Neural progenitor cell (in vitro differentiated cells): ENCODE measurements around the gene HELB. TPM values are rescaled to one million over a fixed set of nuclear protein-coding genes. Genes with fewer than 3 reads are reported as not detected.

Experiments used
- DNase-seq: peaks from one replicate; pipeline ENCODE4 v3.0.0-alpha.2; 2016; ENCODE audit warnings: low spot score
- H2AFZ ChIP-seq: fragments of 200-600 bp; sonication (generic); replicated peaks from 2 replicates; pipeline ENCODE4 v1.6.1; 2016; ENCODE audit warnings: antibody characterized with exemption
- H3F3A ChIP-seq: fragments of 200-600 bp; sonication (generic); 2 replicates; pipeline ENCODE4 v1.6.1; 2016; ENCODE audit warnings: antibody characterized with exemption, low read depth
- H3K27ac ChIP-seq: fragments of 200-600 bp; sonication (generic); 2 replicates; pipeline ENCODE4 v1.5.1; 2016; ENCODE audit warnings: mild to moderate bottlenecking
- H3K27me3 ChIP-seq: fragments of 200-600 bp; sonication (generic); 2 replicates; pipeline ENCODE4 v1.6.1; 2016; ENCODE audit warnings: mild to moderate bottlenecking, moderate library complexity
- H3K36me3 ChIP-seq: fragments of 200-600 bp; sonication (generic); 2 replicates; pipeline ENCODE4 v1.5.1; 2016
- H3K4me1 ChIP-seq: fragments of 200-600 bp; sonication (generic); 2 replicates; pipeline ENCODE4 v1.6.1; 2016; ENCODE audit warnings: mixed run types
- H3K4me2 ChIP-seq: fragments of 200-600 bp; sonication (generic); 2 replicates; pipeline ENCODE4 v1.6.1; 2016
- H3K4me3 ChIP-seq: fragments of 200-600 bp; sonication (generic); 2 replicates; pipeline ENCODE4 v1.5.1; 2016
- H3K79me2 ChIP-seq: fragments of 200-600 bp; sonication (generic); 2 replicates; pipeline ENCODE4 v1.6.1; 2016; ENCODE audit warnings: low read depth
- H3K9ac ChIP-seq: fragments of 200-600 bp; sonication (generic); 2 replicates; pipeline ENCODE4 v1.6.1; 2016
- H3K9me3 ChIP-seq: fragments of 200-600 bp; sonication (generic); 2 replicates; pipeline ENCODE4 v1.5.1; 2016; ENCODE audit warnings: low read depth
- H4K20me1 ChIP-seq: fragments of 200-600 bp; sonication (generic); 2 replicates; pipeline ENCODE4 v1.6.1; 2016; ENCODE audit warnings: low read depth
- H3K27ac Mint-ChIP-seq: 3 replicates; pipeline ENCODE4 v1.8.0; 2021; ENCODE audit warnings: mixed read lengths
- H3K27me3 Mint-ChIP-seq: 2 replicates; pipeline ENCODE4 v1.8.0; 2022; ENCODE audit warnings: low read depth, mild to moderate bottlenecking, inconsistent platforms, moderate library complexity, mixed read lengths; ENCODE audit not compliant: insufficient read depth
- H3K36me3 Mint-ChIP-seq: 3 replicates; pipeline ENCODE4 v1.8.0; 2021; ENCODE audit warnings: mixed read lengths
- H3K4me1 Mint-ChIP-seq: 3 replicates; pipeline ENCODE4 v1.8.0; 2021; ENCODE audit warnings: mixed read lengths
- H3K4me3 Mint-ChIP-seq: 3 replicates; pipeline ENCODE4 v1.8.0; 2021; ENCODE audit warnings: mild to moderate bottlenecking, moderate library complexity, mixed read lengths
- H3K9me3 Mint-ChIP-seq: 3 replicates; pipeline ENCODE4 v1.8.0; 2020; ENCODE audit warnings: mixed read lengths
- EZH2 ChIP-seq: fragments of 200-600 bp; sonication (generic); IDR thresholded peaks from 2 replicates; pipeline ENCODE4 v1.6.1; 2017; ENCODE audit warnings: antibody characterized with exemption, mild to moderate bottlenecking, moderate library complexity
- EZH2phosphoT487 ChIP-seq: fragments of 200-600 bp; sonication (generic); IDR thresholded peaks from 2 replicates; pipeline ENCODE4 v1.6.1; 2017; ENCODE audit warnings: antibody characterized with exemption
- total RNA-seq: library from RNA; depleted of rRNA; stranded (reverse); fragments of >200 nt; gene quantifications from 2 replicates; pipeline ENCODE4 v1.2.3, GENCODE V29; 2015; ENCODE audit warnings: low replicate concordance
- TF ChIP-seq, protein P1 (sequence below): fragments of 200-600 bp; sonication (generic); IDR thresholded peaks from 2 replicates; pipeline ENCODE4 v1.5.1; 2017; ENCODE audit warnings: antibody characterized with exemption, mild to moderate bottlenecking

HELB gene
- total RNA-seq, 1 donor from 2014 or later, result 10.7 TPM

- H3K27ac Mint-ChIP-seq, result no peak overlapping the region
- Histone ChIP-seq H3K4me1 (peaks cover 3% of the 10 kb centered on the region), H4K20me1 (no peaks in the 10 kb centered on the region), H2AFZ (peak overlapping the region; percentile 99), H3K9ac (no peak overlapping the region), H3K36me3 (no peaks in the 10 kb centered on the region), H3K4me3 (no peak overlapping the region), H3K4me2 (no peak overlapping the region), H3F3A (peaks cover 5% of the 10 kb centered on the region), H3K27ac (no peak overlapping the region), H3K27me3 (no peaks in the 10 kb centered on the region), H3K79me2 (no peaks in the 10 kb centered on the region), H3K9me3 (no peaks in the 10 kb centered on the region)
- no peak overlapping the region for H3K4me3 Mint-ChIP-seq
- no peaks in the 10 kb centered on the region for H3K4me1 Mint-ChIP-seq
- peak; percentile 78 for DNase-seq
- no peaks in the 10 kb centered on the region for H3K36me3 Mint-ChIP-seq
- TF ChIP-seq EZH2phosphoT487 (no peak), EZH2 (no peak)
- TF ChIP-seq, protein P1, sequence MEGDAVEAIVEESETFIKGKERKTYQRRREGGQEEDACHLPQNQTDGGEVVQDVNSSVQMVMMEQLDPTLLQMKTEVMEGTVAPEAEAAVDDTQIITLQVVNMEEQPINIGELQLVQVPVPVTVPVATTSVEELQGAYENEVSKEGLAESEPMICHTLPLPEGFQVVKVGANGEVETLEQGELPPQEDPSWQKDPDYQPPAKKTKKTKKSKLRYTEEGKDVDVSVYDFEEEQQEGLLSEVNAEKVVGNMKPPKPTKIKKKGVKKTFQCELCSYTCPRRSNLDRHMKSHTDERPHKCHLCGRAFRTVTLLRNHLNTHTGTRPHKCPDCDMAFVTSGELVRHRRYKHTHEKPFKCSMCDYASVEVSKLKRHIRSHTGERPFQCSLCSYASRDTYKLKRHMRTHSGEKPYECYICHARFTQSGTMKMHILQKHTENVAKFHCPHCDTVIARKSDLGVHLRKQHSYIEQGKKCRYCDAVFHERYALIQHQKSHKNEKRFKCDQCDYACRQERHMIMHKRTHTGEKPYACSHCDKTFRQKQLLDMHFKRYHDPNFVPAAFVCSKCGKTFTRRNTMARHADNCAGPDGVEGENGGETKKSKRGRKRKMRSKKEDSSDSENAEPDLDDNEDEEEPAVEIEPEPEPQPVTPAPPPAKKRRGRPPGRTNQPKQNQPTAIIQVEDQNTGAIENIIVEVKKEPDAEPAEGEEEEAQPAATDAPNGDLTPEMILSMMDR, result peak; percentile 70
- H3K27me3 Mint-ChIP-seq, result no peaks in the 10 kb centered on the region
- H3K9me3 Mint-ChIP-seq, result no peaks in the 10 kb centered on the region
These were observed 32.4 kb upstream of the HELB start for GRCh38 chr12:66269757-66270383.

DNA sequence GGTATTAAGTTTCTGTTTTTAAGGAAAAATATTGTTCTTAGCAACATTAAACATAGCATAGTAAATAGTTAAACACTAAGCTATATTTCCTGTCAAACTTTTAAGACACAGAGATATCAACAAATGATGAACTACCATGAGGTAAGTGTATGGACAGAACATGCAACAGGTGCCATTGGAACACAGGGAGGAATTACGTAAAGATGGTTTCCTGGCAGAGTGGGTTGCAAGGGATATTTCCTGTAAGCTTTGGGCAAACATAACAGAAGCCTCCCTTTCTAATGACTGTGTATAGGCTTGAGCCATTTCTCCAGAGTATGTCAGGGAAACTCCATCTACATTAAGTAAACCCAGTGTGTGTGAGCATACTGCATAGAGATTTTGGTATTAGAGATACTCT is 31.7 kb upstream of the HELB start:
- Histone ChIP-seq H4K20me1 (no peaks in the 10 kb centered on the region), H2AFZ (peak overlapping the region; percentile 1), H3K4me1 (peaks cover 3% of the 10 kb centered on the region), H3K9ac (no peak overlapping the region), H3K4me2 (no peak overlapping the region), H3K79me2 (no peaks in the 10 kb centered on the region), H3K27ac (no peak overlapping the region), H3K9me3 (no peaks in the 10 kb centered on the region), H3F3A (peaks cover 5% of the 10 kb centered on the region), H3K4me3 (no peak overlapping the region), H3K27me3 (no peaks in the 10 kb centered on the region), H3K36me3 (no peaks in the 10 kb centered on the region)
- Mint-ChIP-seq H3K4me1 (no peaks in the 10 kb centered on the region), H3K36me3 (no peaks in the 10 kb centered on the region), H3K27ac (no peak overlapping the region), H3K4me3 (no peak overlapping the region), H3K27me3 (no peaks in the 10 kb centered on the region), H3K9me3 (no peaks in the 10 kb centered on the region)
- TF ChIP-seq EZH2phosphoT487, result no peak
- TF ChIP-seq, protein P1, result no peak
- TF ChIP-seq EZH2, result no peak
- DNase-seq, result no peak

DNA sequence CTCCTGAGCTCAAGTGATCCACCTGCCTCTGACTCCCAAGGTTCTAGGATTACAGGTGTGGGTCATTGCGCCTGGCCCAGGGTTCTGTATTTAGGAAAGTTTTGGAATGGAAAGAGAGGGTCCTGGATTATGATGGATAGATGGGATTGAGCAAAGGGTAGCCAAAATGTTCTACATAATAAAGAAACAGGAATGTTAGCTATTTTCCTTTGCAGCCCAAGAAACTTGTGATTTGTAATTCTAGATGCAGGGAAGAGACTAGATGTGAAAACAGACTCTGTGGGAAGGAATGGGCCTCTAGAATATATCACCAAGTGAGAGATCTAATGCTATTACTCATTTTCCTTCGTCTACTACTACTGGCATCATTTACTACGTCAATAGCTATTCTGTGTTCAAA is 29.6 kb upstream of the HELB start:
- Histone ChIP-seq H3K79me2 (no peaks in the 10 kb centered on the region), H4K20me1 (no peaks in the 10 kb centered on the region), H3K9ac (no peak overlapping the region), H2AFZ (peak overlapping the region; percentile 27), H3K27me3 (no peaks in the 10 kb centered on the region), H3K4me2 (no peak overlapping the region), H3K9me3 (no peaks in the 10 kb centered on the region), H3K36me3 (no peaks in the 10 kb centered on the region), H3K4me1 (peaks cover 3% of the 10 kb centered on the region), H3F3A (peaks cover 5% of the 10 kb centered on the region), H3K27ac (no peak overlapping the region), H3K4me3 (no peak overlapping the region)
- DNase-seq, result no peak
- Mint-ChIP-seq H3K4me1 (no peaks in the 10 kb centered on the region), H3K36me3 (no peaks in the 10 kb centered on the region), H3K27me3 (no peaks in the 10 kb centered on the region), H3K9me3 (no peaks in the 10 kb centered on the region), H3K27ac (no peak overlapping the region), H3K4me3 (no peak overlapping the region)
- TF ChIP-seq EZH2phosphoT487, result no peak
- TF ChIP-seq, protein P1, result no peak
- no peak for TF ChIP-seq EZH2
